NCI-H345 treated with DMSO at 0.1 percent for 48 hours (cell line): ENCODE data around the gene IGIP.
"Not testable (repeated sequence)": the region's sequence is repeated elsewhere in the genome, so short reads cannot be mapped to it uniquely, and the experiment has no call there.

Source experiments
- DNase-seq: peaks from one replicate; lab custom pipeline; 2025; ENCODE audit not compliant: unreplicated experiment; lab: John Stamatoyannopoulos, UW

Gene IGIP

GRCh38 chr5:140140435-140140834, 14.7 kb downstream of the IGIP start:
- DNase-seq, result no peak

DNA sequence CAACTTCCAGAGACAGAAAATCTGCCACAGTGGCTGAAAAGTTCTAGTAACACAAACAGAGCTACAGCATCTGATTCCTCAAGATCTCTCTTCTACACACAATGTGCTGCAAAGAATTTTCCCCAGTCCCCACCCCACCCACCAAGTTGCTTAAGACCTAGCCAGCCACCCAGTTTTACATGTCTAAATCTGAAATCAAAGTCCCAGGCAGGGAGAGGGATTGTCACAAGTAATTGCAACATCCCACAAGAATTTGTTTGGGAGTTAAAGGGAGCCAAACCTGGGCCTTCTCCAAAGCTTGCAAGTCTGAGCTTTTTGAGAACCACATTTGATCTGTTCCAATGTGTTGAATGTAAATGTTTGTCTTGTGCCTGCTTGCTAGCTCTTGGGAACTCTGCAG, 15.5 kb downstream of the IGIP start:
- DNase-seq, result no peak

GRCh38 chr5:140142246-140142645, 16.5 kb downstream of the IGIP start:
- DNase-seq, result no peak

DNA sequence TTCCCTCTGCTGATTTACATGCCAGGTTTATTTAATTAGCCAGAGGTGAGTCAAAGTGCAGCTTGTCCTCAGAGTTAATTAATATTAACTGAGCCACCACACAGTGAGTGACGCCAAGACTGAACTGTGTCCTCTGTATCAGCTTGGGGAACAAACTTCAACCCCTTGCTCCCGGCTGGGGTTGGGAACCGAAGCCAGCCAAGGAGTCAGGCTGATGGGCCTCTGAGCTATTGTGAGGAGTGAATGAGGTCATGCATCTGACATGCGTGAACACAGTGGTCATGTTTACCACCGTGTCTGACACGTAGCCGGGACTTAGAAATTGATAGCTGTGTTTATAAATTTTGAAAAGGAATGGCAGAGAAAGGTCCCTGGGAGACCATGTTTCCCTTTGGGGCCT, 17.1 kb downstream of the IGIP start:
- DNase-seq, result no peak

- DNase-seq, result no peak
Measured at GRCh38 chr5:140143521-140144258, 18.0 kb downstream of the IGIP start.

- DNase-seq, result no peak
Measured at GRCh38 chr5:140145256-140145655, 19.5 kb downstream of the IGIP start.

DNA sequence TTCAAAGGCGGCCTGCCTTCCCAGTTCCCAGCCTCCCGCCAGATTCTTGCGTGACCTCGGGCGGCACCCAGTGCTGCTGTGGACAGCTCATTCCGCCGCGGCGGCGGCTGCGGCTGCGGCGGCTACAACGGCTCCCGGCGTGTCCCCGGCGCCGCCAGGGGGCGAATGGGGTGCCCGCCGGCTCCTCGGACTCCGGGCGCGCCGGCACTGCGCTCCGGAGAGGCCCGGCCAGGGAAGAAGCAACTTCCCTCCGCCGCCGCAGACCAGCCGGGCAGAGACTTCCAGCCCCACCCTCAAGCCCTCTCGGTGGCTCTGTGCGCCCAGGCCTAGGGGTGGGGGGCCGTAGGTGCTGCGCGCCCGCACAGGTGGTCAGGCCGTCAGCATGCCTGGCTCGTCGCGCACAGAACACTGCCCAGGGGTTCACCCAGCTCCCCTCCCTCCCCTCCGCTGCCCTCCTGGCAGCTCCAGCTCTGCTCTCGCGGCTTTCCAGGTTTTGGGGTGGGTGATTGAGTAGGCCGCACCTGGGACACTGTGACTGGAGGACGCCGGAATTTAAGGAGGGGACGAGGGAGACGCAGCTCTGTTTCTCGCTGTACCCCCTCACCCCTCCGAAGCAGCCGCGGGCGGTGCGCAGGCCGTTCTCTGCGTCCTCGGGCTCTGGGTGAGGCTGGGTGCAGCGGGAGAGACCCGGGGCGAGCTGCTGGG, 20.2 kb downstream of the IGIP start:
- no peak for DNase-seq

- no peak for DNase-seq
Measured at GRCh38 chr5:140146523-140146842, 20.7 kb downstream of the IGIP start.

- no peak for DNase-seq
Measured at GRCh38 chr5:140147460-140147859, 21.7 kb downstream of the IGIP start.

DNA sequence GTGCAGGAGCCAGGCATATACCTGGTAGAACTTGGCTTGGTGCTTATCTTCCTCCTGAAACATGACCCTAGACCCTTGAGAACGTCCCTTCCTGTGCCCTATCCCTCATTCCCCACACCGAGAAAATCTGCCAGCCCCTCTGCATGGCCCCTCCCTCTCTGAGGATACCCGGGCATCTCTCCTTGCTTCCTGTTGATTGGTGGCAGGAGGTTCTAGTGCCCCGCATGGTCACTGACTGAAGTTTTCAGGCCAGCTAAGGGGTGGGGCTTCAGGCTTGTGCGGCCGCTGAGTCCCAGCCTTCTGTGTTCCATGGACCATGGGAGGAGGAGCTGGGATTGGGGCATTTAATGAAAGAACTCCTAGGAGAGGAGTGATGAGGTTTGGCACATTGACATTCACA, 22.8 kb downstream of the IGIP start:
- no peak for DNase-seq

DNA sequence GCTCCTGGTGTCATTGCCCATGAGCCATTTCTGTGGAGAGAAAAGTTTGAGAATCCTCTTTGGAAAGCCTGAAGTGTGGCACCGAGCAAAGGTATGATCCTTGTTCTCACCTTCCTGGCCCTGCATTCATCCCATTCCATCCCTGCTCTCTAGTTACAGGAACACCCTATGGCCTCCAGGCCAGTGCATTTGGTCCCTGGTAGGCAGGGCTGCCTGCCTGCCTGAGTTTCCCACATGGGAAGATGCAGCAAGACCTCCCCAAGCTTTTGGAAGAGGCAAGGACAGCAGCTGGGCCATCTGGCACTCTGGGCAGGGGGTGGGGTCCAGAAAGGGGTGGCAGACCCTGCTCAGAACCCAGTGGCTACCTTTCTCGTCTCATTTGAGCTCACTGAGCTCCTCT, 24.5 kb downstream of the IGIP start:
- no peak for DNase-seq

DNA sequence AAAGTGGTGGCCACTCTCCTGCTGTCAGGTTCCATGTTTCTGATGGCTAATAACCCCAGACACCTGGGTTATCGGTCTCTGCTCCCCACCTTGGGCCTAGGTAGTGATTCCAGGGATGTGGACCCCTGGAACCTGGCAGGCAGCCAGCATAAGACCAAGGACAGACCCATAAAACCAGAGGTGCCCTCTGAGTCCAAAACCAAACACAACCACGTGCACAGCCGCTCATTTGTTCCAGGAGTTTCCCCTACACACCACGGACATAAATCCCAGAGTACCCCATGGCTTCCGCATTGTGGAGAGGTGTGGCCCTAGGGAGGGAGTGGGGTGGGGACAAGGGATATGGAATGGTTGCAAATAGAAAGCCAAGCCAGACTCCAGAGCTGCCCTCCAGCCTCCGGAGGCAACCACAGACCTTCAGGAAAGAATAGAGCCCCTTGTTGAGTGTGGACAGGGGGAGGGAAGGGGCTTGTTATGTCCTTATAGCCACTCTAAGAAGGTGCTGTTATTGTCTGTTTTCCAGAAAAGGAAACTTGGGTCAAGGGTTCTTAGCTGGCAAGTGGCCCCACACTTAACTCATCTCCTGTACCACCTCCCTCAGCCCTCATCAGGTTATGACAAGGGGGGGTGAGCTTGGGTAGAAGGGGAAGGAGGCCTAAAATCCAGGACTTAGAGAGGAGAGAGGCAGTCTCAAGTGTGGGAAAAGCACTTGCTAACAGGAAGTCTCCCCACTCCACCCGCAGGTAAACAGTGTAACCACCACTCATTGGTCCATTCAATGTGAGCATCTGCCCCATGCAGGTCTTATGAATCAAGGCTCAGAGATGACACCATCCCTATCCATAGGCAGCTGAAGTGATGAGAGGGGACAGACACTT, 25.6 kb downstream of the IGIP start:
- DNase-seq, result peak; percentile 58

DNA sequence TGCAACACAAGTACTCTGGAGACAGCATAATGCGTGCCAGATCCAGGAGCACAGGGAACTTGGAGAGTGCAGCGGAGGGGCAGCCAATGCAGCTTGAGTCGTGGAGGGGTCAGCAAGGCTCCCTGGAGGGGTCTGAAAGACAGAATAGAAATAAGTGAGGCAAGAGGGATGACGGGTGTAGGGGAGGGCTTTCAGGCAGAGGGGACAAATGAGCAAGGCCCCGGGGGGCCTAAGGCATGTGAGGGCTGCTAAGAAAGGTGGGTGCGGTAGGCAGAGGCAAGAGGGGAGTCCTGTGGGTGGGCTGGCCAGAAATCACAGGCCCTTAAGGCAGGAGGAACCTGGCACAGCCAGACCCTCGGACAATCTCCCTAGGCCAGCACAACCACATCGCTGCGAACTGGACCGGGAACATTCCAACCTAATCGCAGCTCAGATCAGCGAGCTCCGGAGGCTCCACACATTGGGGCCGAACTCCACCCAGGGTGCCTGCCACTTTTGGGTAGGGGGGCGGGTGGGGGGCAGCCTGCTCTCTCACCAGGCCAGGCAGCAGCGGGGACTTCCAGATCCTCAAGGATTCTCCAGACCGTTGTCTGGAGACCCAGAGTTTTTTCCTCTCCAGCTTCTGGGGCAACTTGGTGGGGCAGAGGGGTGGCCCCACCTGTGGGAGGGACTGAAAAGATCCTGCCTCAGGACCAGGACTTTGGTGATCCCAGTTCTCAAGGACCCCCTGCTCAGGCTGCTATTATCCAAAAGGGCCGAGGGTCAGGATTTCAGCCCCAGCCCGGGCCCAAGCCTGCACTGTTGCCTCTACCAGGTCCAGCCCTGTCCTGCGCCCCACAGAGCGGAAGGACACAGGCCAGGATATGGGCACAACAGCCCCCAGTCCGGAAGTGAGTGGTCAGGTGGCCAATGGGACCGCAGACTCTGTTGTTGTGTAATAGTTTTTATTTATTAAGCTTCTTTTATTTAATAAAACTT, 26.6 kb downstream of the IGIP start:
- DNase-seq, result no peak

GRCh38 chr5:140153255-140153654, 27.5 kb downstream of the IGIP start:
- DNase-seq, result no peak

DNA sequence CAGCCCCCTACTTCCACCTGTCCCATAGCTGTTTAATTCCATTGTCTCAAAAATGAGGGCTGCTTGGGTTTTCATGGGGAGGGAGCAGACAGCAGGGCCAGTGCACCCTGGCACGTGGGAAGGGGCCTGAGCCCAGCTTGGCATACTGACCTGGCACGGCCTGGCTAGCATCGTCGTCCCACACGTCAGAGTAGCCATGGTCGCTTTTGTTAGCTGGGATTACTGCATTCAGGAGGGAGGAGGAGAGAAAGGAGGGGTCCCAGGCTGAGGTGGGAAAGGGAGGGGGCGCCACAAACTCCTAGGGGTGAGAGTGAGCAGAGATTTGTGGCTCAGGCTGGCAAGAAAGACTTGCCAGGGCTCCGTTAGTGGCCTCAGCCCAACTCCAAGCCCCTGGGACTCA, 28.2 kb downstream of the IGIP start:
- no peak for DNase-seq

DNA sequence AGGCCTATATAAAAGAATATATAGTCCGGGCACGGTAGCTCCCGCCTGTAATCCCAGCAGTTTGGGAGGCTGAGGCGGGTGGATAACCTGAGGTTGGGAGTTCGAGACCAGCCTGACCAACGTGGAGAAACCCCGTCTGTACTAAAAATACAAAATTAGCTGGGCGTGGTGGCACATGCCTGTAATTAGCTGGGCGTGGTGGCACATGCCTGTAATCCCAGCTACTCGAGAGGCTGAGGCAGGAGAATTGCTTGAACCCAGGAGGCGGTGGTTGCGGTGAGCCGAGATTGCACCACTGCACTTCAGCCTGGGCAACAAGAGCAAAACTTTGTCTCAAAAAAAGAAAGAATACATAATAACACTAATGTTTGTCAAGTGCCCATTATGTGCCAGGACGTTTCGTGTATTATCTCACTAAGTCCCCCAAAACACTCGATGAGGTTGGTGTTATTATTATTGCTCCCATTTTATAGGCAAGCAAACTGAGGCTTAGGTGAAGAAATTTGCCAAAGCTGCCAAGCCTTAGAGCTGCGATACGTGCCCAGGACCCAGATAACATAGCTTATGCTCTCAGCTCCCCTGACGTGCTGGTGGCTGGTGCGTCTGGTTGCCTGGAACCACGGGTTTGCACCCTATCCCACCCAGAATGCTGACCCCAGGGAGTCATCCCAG, 29.1 kb downstream of the IGIP start:
- DNase-seq, result not testable (repeated sequence)

GRCh38 chr5:140157032-140157781, 31.5 kb downstream of the IGIP start:
- DNase-seq, result peak; percentile 51

- DNase-seq, result no peak
Measured at GRCh38 chr5:140159014-140159927, 33.5 kb downstream of the IGIP start.
